SK-N-SH (cell line): ENCODE results near the gene COL8A1. TPM values are rescaled to one million over a fixed set of nuclear protein-coding genes. Genes with fewer than 3 reads are reported as not detected.

ENCODE experiments used
- CTCF ChIA-PET: fragments of 300-600, 350-600 bp; formaldehyde crosslinking; extraction: SDS; loops from one replicate; lab custom pipeline; 2021; lab: Yijun Ruan, JAX
- POLR2A ChIA-PET: fragments of 350-600 bp; sonication (Branson Sonifier 250); formaldehyde crosslinking; extraction: SDS; loops from one replicate; lab custom pipeline; 2020; ENCODE audit warnings: antibody characterized with exemption, inconsistent platforms; lab: Yijun Ruan, JAX
- DNase-seq: peaks from one replicate; pipeline ENCODE4 v3.0.0; 2012
- H2AFZ ChIP-seq: fragments of 200-600 bp; sonication (generic); 2 replicates; pipeline ENCODE4 v1.8.1; 2016; ENCODE audit warnings: antibody characterized with exemption, mild to moderate bottlenecking, low read depth
- H3F3A ChIP-seq: fragments of 200-600 bp; sonication (generic); replicated peaks from 2 replicates; pipeline ENCODE3; 2016; ENCODE audit warnings: antibody characterized with exemption, mild to moderate bottlenecking; ENCODE audit not compliant: insufficient read depth
- H3K27ac ChIP-seq, 2 experiments: fragments of 200-500 bp in 1 of 2; fragments of 200-600 bp in 1 of 2; sonication (Bioruptor generic) in 1 of 2; sonication (generic), shearing (Covaris generic) in 1 of 2; 2 replicates each; pipeline versions ENCODE4 v1.5.1 to v1.6.1; 2014 to 2016; ENCODE audit warnings: low read depth in 2 of 2, inconsistent platforms in 1 of 2, low read length in 1 of 2, mild to moderate bottlenecking in 1 of 2, mixed read lengths in 1 of 2
- H3K27me3 ChIP-seq: fragments of 200-600 bp; sonication (generic), shearing (Covaris generic); 2 replicates; pipeline ENCODE4 v1.6.1; 2016; ENCODE audit warnings: mixed run types; ENCODE audit not compliant: insufficient read depth
- H3K36me3 ChIP-seq, 2 experiments: fragments of 200-500 bp in 1 of 2; fragments of 200-600 bp in 1 of 2; sonication (Bioruptor generic) in 1 of 2; sonication (generic) in 1 of 2; replicated peaks in 1 of 2; 2 replicates each; pipeline versions ENCODE3 to v1.5.1; 2014 to 2016; ENCODE audit warnings: low read length in 1 of 2, mild to moderate bottlenecking in 1 of 2; ENCODE audit not compliant: insufficient read depth in 2 of 2, control insufficient read depth in 1 of 2
- H3K4me1 ChIP-seq, 2 experiments: fragments of 200-500 bp in 1 of 2; fragments of 200-600 bp in 1 of 2; sonication (Bioruptor generic) in 1 of 2; sonication (generic), shearing (Covaris generic) in 1 of 2; 2 replicates each; pipeline versions ENCODE4 v1.5.1 to v1.6.1; 2014 to 2016; ENCODE audit warnings: low read depth in 1 of 2, low read length in 1 of 2, mixed run types in 1 of 2; ENCODE audit not compliant: insufficient read depth in 2 of 2, control insufficient read depth in 1 of 2
- H3K4me2 ChIP-seq: fragments of 200-600 bp; sonication (generic), shearing (Covaris generic); 2 replicates; pipeline ENCODE4 v1.6.1; 2017; ENCODE audit warnings: mixed run types
- H3K4me3 ChIP-seq, 2 experiments: fragments of 200-500 bp in 1 of 2; fragments of 200-600 bp in 1 of 2; sonication (Bioruptor generic) in 1 of 2; sonication (generic), shearing (Covaris generic) in 1 of 2; 2 replicates each; pipeline versions ENCODE4 v1.5.1 to v1.8.1; 2014 to 2016; ENCODE audit warnings: low read depth in 2 of 2, inconsistent platforms in 1 of 2, low read length in 1 of 2, mild to moderate bottlenecking in 1 of 2, mixed read lengths in 1 of 2, moderate library complexity in 1 of 2
- H3K79me2 ChIP-seq: fragments of 200-600 bp; sonication (generic); 2 replicates; pipeline ENCODE4 v1.8.1; 2017; ENCODE audit warnings: mild to moderate bottlenecking; ENCODE audit not compliant: insufficient read depth
- H3K9ac ChIP-seq: fragments of 200-600 bp; sonication (generic); 2 replicates; pipeline ENCODE4 v1.6.1; 2017; ENCODE audit warnings: mixed run types
- H3K9me2 ChIP-seq: fragments of 200-600 bp; sonication (generic); 2 replicates; pipeline ENCODE4 v1.6.1; 2017; ENCODE audit warnings: mixed run types
- H3K9me3 ChIP-seq: fragments of 200-600 bp; sonication (generic); 2 replicates; pipeline ENCODE4 v1.6.1; 2017; ENCODE audit warnings: mixed run types, mild to moderate bottlenecking, moderate library complexity
- H4K20me1 ChIP-seq: fragments of 200-600 bp; sonication (generic); 2 replicates; pipeline ENCODE4 v1.6.1; 2017; ENCODE audit warnings: mild to moderate bottlenecking, mixed run types; ENCODE audit not compliant: insufficient read depth
- CTCF ChIP-seq: fragments of 200-600 bp; sonication (generic); IDR thresholded peaks from 2 replicates; pipeline ENCODE4 v1.6.1; 2017; ENCODE audit warnings: antibody characterized with exemption, mild to moderate bottlenecking, moderate library complexity
- ELF1 ChIP-seq: IDR thresholded peaks from 2 replicates; pipeline ENCODE4 v1.4.0; 2012
- FOSL2 ChIP-seq: IDR thresholded peaks from 2 replicates; pipeline ENCODE4 v1.4.0; 2012; ENCODE audit warnings: low read depth, mild to moderate bottlenecking, moderate library complexity, borderline replicate concordance
- FOXM1 ChIP-seq: IDR thresholded peaks from 2 replicates; pipeline ENCODE4 v1.4.0; 2012; ENCODE audit warnings: low read depth, mild to moderate bottlenecking
- GATA2 ChIP-seq: sonication (generic); formaldehyde crosslinking; IDR thresholded peaks from 2 replicates; pipeline ENCODE4 v1.5.0; 2020; ENCODE audit warnings: mild to moderate bottlenecking, missing genetic modification reagents
- IRF3 ChIP-seq: fragments of 150-350 bp; IDR thresholded peaks from 2 replicates; pipeline ENCODE4 v1.6.1; 2016; ENCODE audit warnings: mild to moderate bottlenecking, low read depth, low read length
- JUND ChIP-seq: IDR thresholded peaks from 2 replicates; pipeline ENCODE4 v1.4.0; 2012
- MEF2A ChIP-seq: IDR thresholded peaks from 2 replicates; pipeline ENCODE4 v1.4.0; 2012; ENCODE audit warnings: low read depth, borderline replicate concordance
- MXI1 ChIP-seq: IDR thresholded peaks from 2 replicates; pipeline ENCODE4 v1.6.1; 2012; ENCODE audit warnings: mild to moderate bottlenecking, low read depth, low read length, improper control_type of control experiment
- NFIC ChIP-seq: IDR thresholded peaks from 2 replicates; pipeline ENCODE4 v1.4.0; 2012; ENCODE audit warnings: borderline replicate concordance
- NRF1 ChIP-seq: IDR thresholded peaks from 2 replicates; pipeline ENCODE4 v1.6.1; 2012; ENCODE audit warnings: low read depth, mild to moderate bottlenecking, low read length
- POLR2AphosphoS5 ChIP-seq: IDR thresholded peaks from 2 replicates; pipeline ENCODE4 v1.6.1; 2012; ENCODE audit warnings: low read depth, low read length
- REST ChIP-seq: IDR thresholded peaks from 2 replicates; pipeline ENCODE4 v1.6.1; 2012; ENCODE audit warnings: mild to moderate bottlenecking, low read depth, low read length, moderate library complexity
- RFX5 ChIP-seq: IDR thresholded peaks from 2 replicates; pipeline ENCODE4 v1.6.1; 2012; ENCODE audit warnings: mild to moderate bottlenecking, improper control_type of control experiment, low read length
- SMC3 ChIP-seq: IDR thresholded peaks from 2 replicates; pipeline ENCODE4 v1.6.1; 2012; ENCODE audit warnings: low read depth, low read length, improper control_type of control experiment
- TAF1 ChIP-seq: IDR thresholded peaks from 2 replicates; pipeline ENCODE4 v1.6.1; 2012; ENCODE audit warnings: low read depth, mild to moderate bottlenecking, low read length, moderate library complexity, borderline replicate concordance
- TCF12 ChIP-seq: IDR thresholded peaks from 2 replicates; pipeline ENCODE4 v1.4.0; 2012
- YY1 ChIP-seq: IDR thresholded peaks from 2 replicates; pipeline ENCODE4 v1.4.0; 2012; ENCODE audit warnings: low read depth, mild to moderate bottlenecking
- ZBTB33 ChIP-seq: IDR thresholded peaks from 2 replicates; pipeline ENCODE4 v1.4.0; 2012; ENCODE audit warnings: low read depth, borderline replicate concordance
- WGBS: methylation state at CpG from one replicate; pipeline ENCODE4 v1.1.6; 2017; ENCODE audit warnings: low lambda C conversion rate; 5-methylcytosine and 5-hydroxymethylcytosine counted together
- polyA plus RNA-seq, 3 experiments: library from polyadenylated mRNA; depleted of rRNA; stranded (reverse); fragments of >200 nt; gene quantifications; 2 replicates each; pipeline ENCODE4 v1.2.3, GENCODE V29; 2012

COL8A1 gene
- polyA plus RNA-seq, 1 of the 3 experiments (the other 2 are of a cell fraction): 4.0 TPM

- POLR2A ChIA-PET: no interaction called here
- no peaks in the 10 kb centered on the region for H3K4me1 ChIP-seq
- no peaks in the 10 kb centered on the region for H3K79me2 ChIP-seq
- no peak for TF ChIP-seq SMC3
- no peak for TF ChIP-seq NFIC
- TF ChIP-seq GATA2 (CRISPR knock-in tag): no peak
- no peak for TF ChIP-seq FOXM1
- TF ChIP-seq TCF12: no peak
- TF ChIP-seq YY1: no peak
- no peak for TF ChIP-seq ELF1
- TF ChIP-seq RFX5: no peak
- TF ChIP-seq ZBTB33: no peak
- TF ChIP-seq FOSL2: no peak
- TF ChIP-seq MXI1: no peak
- no peak for TF ChIP-seq REST
- no peak for TF ChIP-seq TAF1
- TF ChIP-seq NRF1: no peak
- TF ChIP-seq POLR2AphosphoS5: no peak
- TF ChIP-seq IRF3: no peak
- no peak for TF ChIP-seq JUND
- TF ChIP-seq CTCF: no peak
- TF ChIP-seq MEF2A: no peak
- TF ChIP-seq, all 33 proteins: peak for 0
- Histone ChIP-seq H3K9ac (no peak overlapping the region), H3K36me3 (no peaks in the 10 kb centered on the region), H3K9me2 (no peaks in the 10 kb centered on the region), H4K20me1 (no peaks in the 10 kb centered on the region), H3K27ac (no peak overlapping the region), H3K9me3 (no peaks in the 10 kb centered on the region), H2AFZ (no peak overlapping the region), H3K4me2 (no peak overlapping the region), H3F3A (no peaks in the 10 kb centered on the region), H3K27me3 (peaks cover 18% of the 10 kb centered on the region; the same call in 1 of the 2 replicates), H3K4me3 (no peak overlapping the region)
- 7% methylated on average over 4 of the region's 4 CpGs for WGBS
- CTCF ChIA-PET: interaction anchor here (0.9 to 1.6 kb wide), 2 partner anchors 25 to 77 kb away, joined by 3 to 5 read pairs; no protein-coding TSS in a partner anchor
- DNase-seq: no peak
Observed at GRCh38 chr3:99684644-99685043, 46.2 kb downstream of the COL8A1 start.
